MCF 10A (cell line): ENCODE data around the gene GYPC. TPM values are rescaled to one million over a fixed set of nuclear protein-coding genes. Genes with fewer than 3 reads are reported as not detected.

Source experiments
- BruUV-seq: library from RNA; stranded (reverse); fragments of 400-500 nt; replicated peaks from 2 replicates; lab custom pipeline; 2021; lab: Mats Ljungman, UMichigan
- CTCF ChIA-PET: fragments of 300-600 bp; sonication (Branson Sonifier 250); formaldehyde crosslinking; extraction: SDS; loops from one replicate; lab custom pipeline; 2021; ENCODE audit warnings: antibody characterized with exemption, inconsistent platforms; lab: Yijun Ruan, JAX
- POLR2A ChIA-PET: fragments of 300-600, 350-650 bp; sonication (Branson Sonifier 250); formaldehyde crosslinking; extraction: SDS; loops from one replicate; lab custom pipeline; 2020; ENCODE audit warnings: antibody characterized with exemption, inconsistent platforms; lab: Yijun Ruan, JAX
- DNase-seq: peaks from one replicate; pipeline ENCODE4 v3.0.0-alpha.2; 2018; ENCODE audit not compliant: unreplicated experiment
- H3K27ac Mint-ChIP-seq: one replicate; pipeline ENCODE4 v1.8.0; 2022; ENCODE audit warnings: mild to moderate bottlenecking, low read depth, mixed read lengths; ENCODE audit not compliant: unreplicated experiment
- H3K27me3 Mint-ChIP-seq: one replicate; pipeline ENCODE4 v1.8.0; 2022; ENCODE audit warnings: mixed read lengths; ENCODE audit not compliant: insufficient read depth, unreplicated experiment
- H3K36me3 Mint-ChIP-seq: one replicate; pipeline ENCODE4 v1.8.0; 2022; ENCODE audit warnings: mild to moderate bottlenecking, moderate library complexity, mixed read lengths; ENCODE audit not compliant: insufficient read depth, unreplicated experiment
- H3K4me1 Mint-ChIP-seq: one replicate; pipeline ENCODE4 v1.8.0; 2022; ENCODE audit warnings: mixed read lengths; ENCODE audit not compliant: insufficient read depth, unreplicated experiment
- H3K4me3 Mint-ChIP-seq: one replicate; pipeline ENCODE4 v1.8.0; 2022; ENCODE audit warnings: mild to moderate bottlenecking, moderate library complexity, mixed read lengths; ENCODE audit not compliant: unreplicated experiment
- H3K9me3 Mint-ChIP-seq: one replicate; pipeline ENCODE4 v1.8.0; 2022; ENCODE audit warnings: mixed read lengths; ENCODE audit not compliant: unreplicated experiment
- intact Hi-C: fragments of 100-400 bp; cut with micrococcal nuclease; formaldehyde crosslinking; loops from 2 replicates; pipeline ENCODE4 v1.14.1; 2022
- total RNA-seq: library from RNA; stranded (reverse); gene quantifications from 2 replicates; pipeline ENCODE4 v1.2.3, GENCODE V29; 2022
- TF ChIP-seq, protein P1 (sequence below): fragments of 200-600 bp; IDR thresholded peaks from one replicate; pipeline ENCODE4 v1.8.0; 2022; ENCODE audit warnings: antibody characterized with exemption, mild to moderate bottlenecking; ENCODE audit not compliant: unreplicated experiment

Gene GYPC
- total RNA-seq, 1 experiment from 2014 or later: not detected

DNA sequence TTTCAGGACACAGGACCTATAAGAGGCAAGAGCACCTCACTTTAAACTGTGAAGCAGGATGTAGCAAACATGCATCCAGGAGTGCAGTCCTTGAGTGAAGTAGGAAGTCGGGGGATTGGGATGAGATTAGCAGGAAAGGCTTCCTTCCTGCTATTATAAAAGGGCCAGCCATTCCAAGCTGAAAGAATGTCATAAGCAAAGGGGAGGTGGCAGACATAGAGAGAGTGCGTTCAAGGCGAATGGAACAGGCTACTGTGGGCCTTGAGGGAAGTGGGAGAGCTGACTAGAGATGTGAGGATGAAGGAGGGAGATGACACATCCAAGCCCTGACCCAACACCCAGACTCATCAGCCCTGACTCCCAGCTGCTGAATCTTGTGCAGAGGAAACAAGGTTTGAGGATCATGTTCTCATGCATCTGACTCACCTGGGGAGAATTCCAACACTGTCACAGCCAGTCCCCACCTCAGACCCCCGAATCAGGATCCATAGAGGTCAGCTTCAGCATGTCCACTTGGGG is 63.9 kb downstream of the GYPC start:
- TF ChIP-seq, protein P1, sequence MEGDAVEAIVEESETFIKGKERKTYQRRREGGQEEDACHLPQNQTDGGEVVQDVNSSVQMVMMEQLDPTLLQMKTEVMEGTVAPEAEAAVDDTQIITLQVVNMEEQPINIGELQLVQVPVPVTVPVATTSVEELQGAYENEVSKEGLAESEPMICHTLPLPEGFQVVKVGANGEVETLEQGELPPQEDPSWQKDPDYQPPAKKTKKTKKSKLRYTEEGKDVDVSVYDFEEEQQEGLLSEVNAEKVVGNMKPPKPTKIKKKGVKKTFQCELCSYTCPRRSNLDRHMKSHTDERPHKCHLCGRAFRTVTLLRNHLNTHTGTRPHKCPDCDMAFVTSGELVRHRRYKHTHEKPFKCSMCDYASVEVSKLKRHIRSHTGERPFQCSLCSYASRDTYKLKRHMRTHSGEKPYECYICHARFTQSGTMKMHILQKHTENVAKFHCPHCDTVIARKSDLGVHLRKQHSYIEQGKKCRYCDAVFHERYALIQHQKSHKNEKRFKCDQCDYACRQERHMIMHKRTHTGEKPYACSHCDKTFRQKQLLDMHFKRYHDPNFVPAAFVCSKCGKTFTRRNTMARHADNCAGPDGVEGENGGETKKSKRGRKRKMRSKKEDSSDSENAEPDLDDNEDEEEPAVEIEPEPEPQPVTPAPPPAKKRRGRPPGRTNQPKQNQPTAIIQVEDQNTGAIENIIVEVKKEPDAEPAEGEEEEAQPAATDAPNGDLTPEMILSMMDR: no peak
- POLR2A ChIA-PET: no interaction called here
- no peak overlapping the region for H3K4me3 Mint-ChIP-seq
- H3K27ac Mint-ChIP-seq: no peak overlapping the region
- no TSS peak for BruUV-seq
- no peak for DNase-seq
- intact Hi-C loops: no loop called here
- H3K9me3 Mint-ChIP-seq: peaks cover 9% of the 10 kb centered on the region
- CTCF ChIA-PET: interaction anchor here (0.6 to 0.9 kb wide), 3 partner anchors 381 to 1862 kb away, joined by 3 read pairs; no protein-coding TSS in a partner anchor
- peaks cover 11% of the 10 kb centered on the region for H3K27me3 Mint-ChIP-seq
- no peaks in the 10 kb centered on the region for H3K36me3 Mint-ChIP-seq
- no peaks in the 10 kb centered on the region for H3K4me1 Mint-ChIP-seq

DNA sequence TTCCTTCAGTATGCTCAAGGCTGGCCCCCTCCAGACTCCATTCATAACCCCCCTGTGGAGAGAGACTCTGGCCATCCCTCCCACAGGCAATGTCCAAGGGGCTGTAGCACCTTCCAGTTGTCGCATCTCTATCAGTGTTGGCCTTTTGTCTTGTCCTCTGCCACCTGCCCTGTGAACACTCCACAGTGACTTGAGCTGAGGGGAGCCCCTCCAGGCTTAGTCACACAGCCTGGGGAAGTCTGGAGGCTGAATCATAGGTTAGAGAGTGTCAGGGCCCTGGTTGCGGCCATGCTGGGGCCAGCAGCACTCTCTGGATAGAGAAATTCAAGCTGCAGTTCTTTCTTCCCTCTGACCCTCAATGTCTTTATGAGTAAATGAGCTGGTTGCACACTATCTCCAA is 64.7 kb downstream of the GYPC start:
- H3K4me3 Mint-ChIP-seq: no peak overlapping the region

DNA sequence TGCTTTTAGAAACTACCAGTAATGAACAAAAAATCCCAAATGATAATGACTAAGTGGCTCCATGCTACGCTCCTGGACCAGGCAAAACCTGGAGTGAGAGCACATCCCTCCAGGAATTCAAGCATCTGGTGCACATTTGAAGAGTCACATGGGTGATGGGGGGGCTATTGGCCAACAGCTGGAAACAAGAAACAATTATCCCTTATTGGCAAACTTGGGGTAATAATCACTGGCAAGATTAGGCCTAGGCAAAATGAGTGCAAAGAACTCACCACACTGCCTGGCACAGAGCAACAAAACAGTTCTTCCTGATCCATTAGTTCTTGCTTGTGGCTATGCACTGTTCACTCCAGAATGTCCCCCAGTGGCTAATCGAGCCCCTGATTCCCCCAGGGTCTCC is 66.1 kb downstream of the GYPC start:
- Mint-ChIP-seq H3K9me3 (peaks cover 16% of the 10 kb centered on the region), H3K4me3 (no peak overlapping the region), H3K4me1 (no peaks in the 10 kb centered on the region), H3K27ac (no peak overlapping the region), H3K27me3 (peaks cover 25% of the 10 kb centered on the region), H3K36me3 (no peaks in the 10 kb centered on the region)
- intact Hi-C loops: no loop called here
- POLR2A ChIA-PET: no interaction called here
- BruUV-seq: no TSS peak
- DNase-seq: no peak
- TF ChIP-seq, protein P1: no peak
- CTCF ChIA-PET: no interaction called here

More for the DNA sequence above, 64.7 kb downstream of the GYPC start:
- Mint-ChIP-seq H3K4me1 (no peaks in the 10 kb centered on the region), H3K9me3 (peaks cover 16% of the 10 kb centered on the region), H3K27ac (no peak overlapping the region), H3K36me3 (no peaks in the 10 kb centered on the region), H3K27me3 (peaks cover 11% of the 10 kb centered on the region)
- ChIA-PET POLR2A (no interaction called here), CTCF (interaction anchor here (0.7 to 0.9 kb wide), 2 partner anchors 382 to 1169 kb away, joined by 3 read pairs; no protein-coding TSS in a partner anchor)
- intact Hi-C loops: no loop called here
- no peak for DNase-seq
- TF ChIP-seq, protein P1: no peak
- BruUV-seq: no TSS peak

DNA sequence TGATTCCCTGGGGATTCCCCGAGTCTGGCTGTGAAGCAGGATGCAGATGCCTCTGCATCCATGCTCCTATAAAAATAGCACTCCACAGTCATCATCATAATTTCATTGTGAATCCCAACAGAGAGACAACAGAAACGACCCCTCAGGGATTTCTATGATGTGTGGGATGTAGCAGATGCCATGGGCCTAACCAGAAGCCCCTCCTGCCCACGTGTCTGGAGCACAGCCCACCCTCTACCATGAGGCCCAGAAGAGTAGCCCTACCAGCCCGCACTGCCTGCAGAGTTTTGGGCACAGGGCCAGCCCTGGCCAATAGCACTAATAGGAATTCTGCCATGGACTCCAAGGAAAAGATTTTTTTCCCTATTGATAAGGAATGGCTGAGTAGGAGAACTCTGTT is 66.6 kb downstream of the GYPC start:
- H3K9me3 Mint-ChIP-seq: peaks cover 16% of the 10 kb centered on the region
- no peaks in the 10 kb centered on the region for H3K36me3 Mint-ChIP-seq
- ChIA-PET POLR2A (no interaction called here), CTCF (no interaction called here)
- BruUV-seq: no TSS peak
- TF ChIP-seq, protein P1: no peak
- no peak overlapping the region for H3K4me3 Mint-ChIP-seq
- DNase-seq: no peak
- H3K4me1 Mint-ChIP-seq: no peaks in the 10 kb centered on the region
- no peak overlapping the region for H3K27ac Mint-ChIP-seq
- H3K27me3 Mint-ChIP-seq: peaks cover 30% of the 10 kb centered on the region
- intact Hi-C loops: no loop called here
